NCI-H2029 (cell line): Measurements from ENCODE around the gene CCL23.
"Not testable (repeated sequence)": the region's sequence is repeated elsewhere in the genome, so short reads cannot be mapped to it uniquely, and the experiment has no call there.

ENCODE experiments used
- DNase-seq: peaks from one replicate; lab custom pipeline; 2025; lab: John Stamatoyannopoulos, UW

The CCL23 gene

GRCh38 chr17:36017799-36018198 is at the start of gene CCL23:
CCL23 (minus strand) TSS chr17:36017972; CDS start chr17:36017897, 75 bp downstream.
- DNase-seq, result no peak

DNA sequence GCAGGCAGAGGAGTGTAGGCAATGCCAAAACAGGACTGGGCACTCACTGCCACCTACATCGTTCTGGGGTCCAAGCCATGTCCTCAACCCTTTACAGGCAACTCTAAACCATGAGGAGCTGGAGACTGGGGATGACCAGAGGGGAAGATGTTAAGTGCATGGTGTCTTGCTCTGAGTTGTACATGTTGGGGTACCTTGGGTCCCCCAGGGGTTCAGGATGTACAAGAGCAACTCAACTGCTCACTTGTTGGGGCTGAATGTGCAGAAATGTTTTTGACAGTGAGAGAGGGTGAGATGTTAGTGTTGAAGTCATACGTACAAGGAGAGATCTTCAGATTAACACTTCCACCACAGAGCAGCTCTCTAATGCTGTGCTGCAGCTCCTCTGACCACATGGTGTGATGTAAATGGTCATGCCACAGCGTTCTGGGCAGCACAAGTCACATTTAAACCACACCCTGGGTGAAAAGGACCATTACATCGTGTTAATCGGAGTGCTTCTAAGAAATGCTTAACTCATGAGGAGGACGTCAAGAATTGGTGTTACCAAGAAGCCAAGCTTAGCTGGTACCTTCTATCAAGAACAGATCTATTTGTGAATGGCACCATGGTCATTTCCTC is 48.7 kb upstream of the CCL23 start:
- DNase-seq, result no peak

DNA sequence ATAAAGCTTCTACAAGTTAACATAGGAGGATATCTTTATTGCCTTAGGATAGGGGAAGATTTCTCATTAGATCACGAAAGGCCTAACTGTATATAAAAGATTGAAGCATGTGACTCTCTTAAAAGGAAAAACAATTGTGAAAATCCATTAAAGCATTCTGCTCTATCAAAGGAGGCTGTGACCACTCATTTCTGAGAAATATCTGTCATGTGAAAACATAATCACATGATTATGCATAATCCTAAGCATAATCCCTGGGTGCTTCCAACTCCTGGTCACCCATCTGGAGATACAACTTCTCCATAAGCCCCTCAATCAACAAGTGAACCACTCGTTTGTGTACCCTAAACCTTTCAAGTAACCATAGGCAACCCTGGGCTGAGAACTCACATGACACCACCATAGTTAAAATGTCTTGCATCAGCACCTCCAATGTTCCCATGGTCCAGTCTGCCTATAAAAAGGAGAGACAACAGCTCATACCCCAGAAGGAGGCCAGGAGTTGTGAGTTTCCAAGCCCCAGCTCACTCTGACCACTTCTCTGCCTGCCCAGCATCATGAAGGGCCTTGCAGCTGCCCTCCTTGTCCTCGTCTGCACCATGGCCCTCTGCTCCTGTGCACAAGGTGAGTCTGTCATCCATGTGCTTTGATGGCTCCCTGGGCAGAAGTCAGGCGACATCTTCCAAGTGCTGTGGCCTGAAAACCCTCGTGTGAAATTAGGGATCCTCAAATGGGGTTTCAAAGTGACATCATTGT is 46.2 kb upstream of the CCL23 start, which contains the start of gene CCL18:
CCL18 (plus strand) TSS at position 487 of the 756 bp plus-strand sequence; CDS start at position 558, 71 bp downstream.
- no peak for DNase-seq

DNA sequence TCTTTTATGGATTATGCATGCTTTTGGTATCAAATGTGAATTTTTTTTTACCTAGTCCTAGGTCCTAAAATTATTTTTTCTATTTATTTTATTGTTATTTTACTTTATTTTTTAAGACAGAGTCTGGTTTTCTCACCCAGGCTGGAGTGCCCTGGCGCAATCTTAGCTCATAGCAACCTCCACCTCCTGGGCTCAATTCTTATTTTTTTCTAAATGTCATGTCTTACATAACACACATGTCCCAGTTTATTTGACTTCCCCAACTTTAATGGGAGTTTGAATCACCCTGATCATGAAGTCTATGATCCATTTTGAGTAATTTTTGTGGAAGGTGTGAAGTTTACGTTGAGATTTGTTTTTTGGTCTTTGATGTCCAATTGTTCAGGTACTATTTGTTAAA is 43.0 kb upstream of the CCL23 start:
- DNase-seq, result no peak

- no peak for DNase-seq
These were observed 41.6 kb upstream of the CCL23 start for GRCh38 chr17:36059406-36059805.

- DNase-seq, result no peak
These were observed 40.1 kb upstream of the CCL23 start for GRCh38 chr17:36057911-36058310.

GRCh38 chr17:36055921-36056520 is 38.2 kb upstream of the CCL23 start:
- DNase-seq, result no peak

- no peak for DNase-seq
These were observed 37.4 kb upstream of the CCL23 start for GRCh38 chr17:36055171-36055570.

GRCh38 chr17:36049643-36050042 is 31.9 kb upstream of the CCL23 start:
- no peak for DNase-seq

GRCh38 chr17:36048066-36048465 is 30.3 kb upstream of the CCL23 start:
- no peak for DNase-seq

DNA sequence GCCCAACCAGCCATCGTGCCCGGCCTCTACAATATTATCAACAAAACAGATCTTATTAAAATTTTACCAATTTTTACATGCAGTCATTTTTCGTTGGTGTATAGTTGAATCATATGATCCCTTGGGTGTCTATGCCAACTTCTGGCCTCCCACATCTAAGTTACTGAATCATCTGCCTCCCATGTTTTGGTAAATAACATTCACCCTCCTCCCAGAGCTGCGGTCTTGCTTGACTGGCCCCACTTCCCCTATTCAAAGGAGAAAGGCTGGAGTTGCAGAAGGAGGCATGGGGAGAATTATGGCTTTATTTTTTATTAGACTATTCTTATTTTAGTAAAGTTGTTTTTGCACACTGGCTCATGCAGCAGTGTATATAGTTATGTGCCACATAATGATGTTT is 18.5 kb upstream of the CCL23 start:
- DNase-seq, result no peak

GRCh38 chr17:36034127-36034526 is 16.4 kb upstream of the CCL23 start:
- no peak for DNase-seq

GRCh38 chr17:36030956-36031355 is 13.2 kb upstream of the CCL23 start:
- DNase-seq, result no peak

GRCh38 chr17:36027761-36028160 is 10.0 kb upstream of the CCL23 start:
- no peak for DNase-seq

DNA sequence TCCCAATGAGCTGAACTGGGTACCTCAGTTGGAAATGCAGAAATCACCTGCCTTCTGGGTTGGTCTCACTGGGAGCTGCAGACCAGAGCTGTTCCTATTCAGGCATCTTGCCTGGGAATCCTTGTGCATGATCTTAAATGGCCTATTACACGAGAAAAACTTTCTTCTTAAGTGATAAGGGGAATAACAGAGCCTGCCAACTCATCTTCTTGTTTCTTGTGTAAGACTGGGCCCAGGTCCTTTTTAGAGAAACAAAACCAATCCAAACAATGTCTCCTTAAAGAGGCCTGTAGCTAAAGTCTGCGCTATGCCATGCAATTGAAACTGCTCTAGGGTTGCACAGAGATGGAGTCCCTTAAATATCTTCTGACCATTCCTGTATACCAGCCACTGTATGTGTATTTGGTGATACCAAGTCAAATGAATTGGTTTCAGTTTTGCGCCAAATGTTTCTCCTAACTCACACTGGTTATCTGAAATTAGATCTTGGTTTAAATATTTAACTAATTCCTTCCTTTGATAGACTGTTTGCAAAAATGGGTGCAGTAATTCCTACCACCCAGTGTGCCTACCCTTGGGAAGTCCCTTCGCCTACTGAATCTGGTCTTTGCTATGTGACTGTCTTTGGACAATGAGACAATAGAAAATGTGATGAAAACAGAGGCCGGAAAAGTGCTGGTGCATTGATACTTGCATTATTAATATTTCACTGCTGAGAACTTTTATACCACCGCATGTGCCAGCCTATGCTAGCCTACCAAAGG is 6.5 kb upstream of the CCL23 start:
- DNase-seq, result no peak

GRCh38 chr17:36019423-36019822 is 1.7 kb upstream of the CCL23 start:
- DNase-seq, result no peak

DNA sequence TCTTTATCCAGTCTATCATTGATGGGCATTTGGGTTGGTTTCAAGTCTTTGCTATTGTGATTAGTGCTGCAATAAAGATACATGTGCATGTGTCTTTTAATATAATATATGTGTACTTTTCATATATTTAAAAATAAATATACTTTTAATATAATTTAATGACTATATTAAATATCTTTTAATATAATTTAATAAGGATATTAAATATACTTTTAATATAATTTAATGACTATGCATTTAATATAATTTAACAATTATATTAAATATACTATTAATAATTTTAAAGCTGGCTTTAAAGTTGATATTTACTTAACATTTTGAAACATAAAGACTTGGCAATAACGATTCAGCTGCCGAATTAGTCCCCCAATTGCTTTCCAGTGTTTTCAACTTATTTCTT is 1.2 kb downstream of the CCL23 start:
- DNase-seq, result no peak

- not testable (repeated sequence) for DNase-seq
These were observed 1.9 kb downstream of the CCL23 start for GRCh38 chr17:36015895-36016294.

DNA sequence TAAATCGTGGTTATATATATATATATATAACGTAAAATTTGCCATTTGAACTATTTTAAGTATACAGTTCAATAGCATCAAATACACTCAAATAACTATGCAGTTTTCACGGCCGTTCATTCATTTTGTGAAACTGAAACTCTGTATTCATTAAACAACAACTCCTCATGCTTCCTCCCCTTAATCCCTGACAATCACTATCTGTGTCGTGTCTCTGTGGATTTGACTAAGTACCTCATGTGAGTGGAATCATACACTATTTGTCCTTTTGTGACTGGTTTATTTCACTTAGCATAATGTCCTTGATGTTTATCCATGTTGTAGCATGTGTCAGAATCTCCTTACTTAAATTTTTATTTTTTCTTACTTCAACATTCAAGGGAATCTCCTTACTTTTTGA is 2.8 kb downstream of the CCL23 start:
- DNase-seq, result no peak

DNA sequence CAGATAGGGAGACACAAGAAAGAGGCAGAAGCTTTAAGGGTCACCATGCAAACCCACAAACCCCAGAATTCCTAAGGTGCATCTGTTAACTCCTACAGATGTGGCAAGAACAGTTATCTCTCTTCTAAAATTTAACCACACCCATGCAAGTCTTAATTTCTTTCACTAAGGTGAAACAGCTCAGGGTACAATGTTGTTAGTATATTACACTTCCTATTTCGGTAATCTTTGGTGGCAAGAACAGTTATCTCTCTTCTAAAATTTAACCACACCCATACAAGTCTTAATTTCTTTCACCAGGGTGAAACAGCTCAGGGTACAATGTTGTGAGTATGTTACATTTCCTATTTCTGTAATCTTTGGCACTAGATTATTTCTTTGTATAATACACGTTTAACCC is 6.6 kb downstream of the CCL23 start:
- no peak for DNase-seq

- no peak for DNase-seq
These were observed 8.6 kb downstream of the CCL23 start for GRCh38 chr17:36008998-36009665.

DNA sequence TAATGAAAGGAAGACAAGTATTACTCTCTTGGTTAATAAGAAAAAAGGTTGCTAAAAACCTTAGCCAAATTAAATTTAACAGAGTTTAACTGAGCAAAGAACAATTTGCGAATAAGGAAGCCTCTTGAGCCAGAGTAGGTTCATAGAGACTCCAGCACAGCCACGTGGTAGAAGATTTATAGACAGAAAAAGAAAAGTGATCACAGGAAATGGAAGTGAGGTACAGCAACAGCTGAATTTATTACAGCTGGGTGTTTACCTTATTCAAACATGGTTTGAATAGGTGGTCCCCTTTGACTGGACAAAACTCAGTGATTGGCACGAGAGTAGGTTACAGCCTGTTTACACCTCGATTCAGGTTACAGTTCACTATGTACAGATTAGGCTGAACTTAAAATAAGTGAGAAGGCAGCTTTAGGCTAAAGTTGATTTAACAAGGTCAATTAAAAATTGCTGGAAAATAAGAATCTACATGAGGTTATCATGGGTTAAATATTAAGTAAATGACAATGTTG is 13.1 kb downstream of the CCL23 start:
- DNase-seq, result no peak
